ENCODE measurements around the gene PTPRN2.
"Not testable (repeated sequence)": the region's sequence is repeated elsewhere in the genome, so short reads cannot be mapped to it uniquely, and the experiment has no call there.

Gene PTPRN2

DNA sequence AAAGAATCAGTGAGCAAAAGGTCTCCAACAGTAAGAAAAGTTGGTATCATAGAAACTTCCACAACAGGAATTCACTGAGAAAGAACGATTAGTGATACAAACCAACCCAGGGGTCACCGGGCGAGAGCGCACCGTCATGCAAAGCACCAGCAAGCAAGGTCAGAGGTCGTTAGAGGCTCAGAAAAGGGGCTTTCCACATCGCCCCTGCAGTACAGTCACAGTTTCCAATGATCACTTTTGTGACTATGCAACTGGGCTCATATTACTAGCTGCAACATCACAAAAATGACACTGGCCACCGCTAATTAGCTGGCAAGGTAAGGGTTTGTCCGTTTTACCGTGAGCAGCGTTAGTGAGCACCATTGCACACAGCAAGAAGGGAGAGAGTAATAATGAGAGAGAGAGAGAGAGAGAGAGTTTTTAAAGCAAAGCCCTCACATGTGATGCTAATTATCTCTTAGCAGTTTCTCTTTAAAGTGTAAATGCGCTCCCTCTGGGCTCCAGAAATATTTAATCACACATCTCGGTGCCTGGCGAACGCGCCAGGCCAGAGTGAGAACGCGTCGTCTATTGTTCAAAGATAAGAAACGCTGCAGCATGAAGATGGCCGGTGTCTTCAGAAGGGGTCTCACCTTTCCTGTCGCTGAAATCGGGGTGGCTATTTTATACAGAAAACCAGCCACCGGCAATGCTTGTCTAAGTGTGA lies 1013.4 kb downstream of the PTPRN2 start:
- DNase-seq: no peak

DNA sequence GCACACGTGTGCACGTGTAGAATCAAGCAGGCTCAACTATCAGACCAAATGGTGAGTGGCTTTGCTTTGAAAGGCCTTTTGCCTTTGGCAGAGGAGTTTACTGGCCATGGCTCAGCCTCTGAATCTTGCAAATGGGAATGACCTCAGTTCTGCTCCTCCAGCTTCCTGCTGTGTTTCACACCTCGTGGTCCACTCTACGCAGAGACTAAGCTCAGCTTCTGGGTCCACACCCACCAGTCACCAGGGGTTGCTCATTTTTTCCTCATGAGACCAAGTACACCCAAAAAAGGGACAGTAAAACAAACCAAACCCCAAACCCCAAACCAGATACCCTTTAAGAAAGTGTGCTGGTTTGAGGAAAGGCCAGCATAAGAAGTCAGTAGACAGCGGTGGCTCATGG lies 1014.4 kb downstream of the PTPRN2 start:
- no peak for DNase-seq

DNA sequence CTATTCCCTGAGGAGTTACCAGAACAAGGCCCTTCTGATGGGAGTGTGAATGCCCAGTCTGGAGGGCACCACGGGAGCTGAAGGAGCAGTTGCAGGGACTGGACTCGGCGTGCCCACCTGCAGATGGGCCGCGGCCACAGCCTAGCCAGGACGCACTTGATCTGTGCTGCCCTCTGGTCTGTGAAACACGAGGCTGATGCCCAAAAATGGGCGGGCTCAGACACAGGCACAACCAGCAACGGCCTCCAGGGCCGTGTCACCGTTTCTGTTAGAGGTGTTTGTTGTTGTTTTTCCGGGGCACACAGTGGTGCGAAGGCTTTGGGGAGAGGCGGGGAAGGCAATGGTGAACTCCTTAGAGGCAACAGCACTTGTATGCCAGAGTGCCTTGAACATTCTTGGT lies 1015.0 kb downstream of the PTPRN2 start:
- no peak for DNase-seq

- no peak for DNase-seq
These were observed 1017.0 kb downstream of the PTPRN2 start for GRCh38 chr7:157570531-157571200.

- DNase-seq: no peak
These were observed 1017.7 kb downstream of the PTPRN2 start for GRCh38 chr7:157569967-157570366.

- DNase-seq: no peak
These were observed 1018.6 kb downstream of the PTPRN2 start for GRCh38 chr7:157568770-157569584.

- DNase-seq: no peak
These were observed 1019.4 kb downstream of the PTPRN2 start for GRCh38 chr7:157568106-157568769.

DNA sequence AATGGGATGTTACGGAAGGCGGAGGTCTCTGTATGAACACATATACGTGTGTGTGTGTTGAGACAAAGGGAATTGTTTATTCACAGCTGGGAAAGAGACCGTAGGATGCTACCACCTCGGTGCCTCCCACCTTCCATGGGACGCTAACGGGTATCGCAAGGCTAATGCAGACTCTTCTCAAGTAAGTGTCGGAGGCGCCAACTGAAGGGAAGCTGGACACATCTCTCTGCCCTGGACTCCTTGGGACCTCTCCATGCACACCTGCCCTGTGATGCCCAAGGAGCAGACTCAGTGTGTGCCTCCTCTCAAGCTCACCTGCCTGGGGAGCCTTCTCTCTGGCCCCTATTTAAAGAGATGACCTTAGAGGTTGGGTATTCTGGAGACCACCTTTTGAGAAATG lies 1020.0 kb downstream of the PTPRN2 start:
- DNase-seq: no peak

GRCh38 chr7:157566631-157567006 lies 1021.0 kb downstream of the PTPRN2 start:
- DNase-seq: no peak

GRCh38 chr7:157565981-157566630 lies 1021.5 kb downstream of the PTPRN2 start:
- no peak for DNase-seq

GRCh38 chr7:157565201-157565626 lies 1022.4 kb downstream of the PTPRN2 start:
- no peak for DNase-seq

DNA sequence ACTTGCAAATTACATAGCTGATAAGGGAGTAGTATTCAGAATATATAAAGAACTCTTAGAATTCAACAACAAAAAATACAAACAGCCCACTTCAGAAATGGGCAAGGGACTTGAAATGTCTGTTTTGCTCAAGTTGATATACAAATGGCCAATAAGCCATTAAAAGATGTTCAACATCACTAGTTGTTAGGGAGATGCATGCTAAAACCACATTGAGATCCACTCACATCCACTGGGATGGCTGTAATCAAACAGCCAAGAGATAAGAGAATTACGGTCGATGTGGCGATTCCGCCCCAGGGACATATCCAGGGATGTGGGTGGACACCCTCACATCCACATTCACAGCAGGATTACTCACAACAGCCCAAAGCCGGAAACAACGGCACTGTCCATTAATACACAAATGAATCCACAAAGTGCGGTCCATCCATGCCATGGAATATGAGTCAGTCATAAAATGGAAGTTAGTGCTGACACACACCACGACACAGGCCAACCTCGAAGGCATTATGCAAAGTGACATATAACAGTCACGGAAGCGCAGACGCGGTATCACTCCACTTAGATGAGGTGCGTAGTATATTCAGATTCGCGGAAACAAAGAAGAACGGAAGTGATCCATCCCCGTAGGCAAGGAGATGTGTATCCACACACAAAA lies 1023.0 kb downstream of the PTPRN2 start:
- no peak for DNase-seq

DNA sequence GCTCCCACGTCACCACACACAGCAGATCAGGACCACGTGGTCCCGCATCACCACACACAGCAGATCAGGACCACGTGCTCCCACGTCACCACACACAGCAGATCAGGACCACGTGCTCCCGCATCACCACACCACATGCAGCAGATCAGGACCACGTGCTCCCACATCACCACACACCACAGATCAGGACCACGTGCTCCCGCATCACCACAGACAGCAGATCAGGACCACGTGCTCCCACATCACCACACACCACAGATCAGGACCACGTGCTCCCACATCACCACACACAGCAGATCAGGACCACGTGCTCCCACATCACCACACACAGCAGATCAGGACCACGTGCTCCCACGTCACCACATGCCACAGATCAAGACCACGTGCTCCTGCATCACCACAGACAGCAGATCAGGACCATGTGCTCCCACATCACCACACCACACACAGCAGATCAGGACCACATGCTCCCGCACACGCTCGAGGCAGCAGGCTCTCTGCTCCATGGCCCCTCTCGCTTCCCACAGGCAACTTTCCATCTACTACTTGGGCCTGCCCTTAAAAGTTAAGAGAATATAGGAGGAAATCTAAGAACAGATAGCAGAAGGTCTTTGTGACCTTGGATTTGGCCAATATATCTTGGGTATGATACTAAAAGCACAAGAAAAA lies 1024.0 kb downstream of the PTPRN2 start:
- not testable (repeated sequence) for DNase-seq

GRCh38 chr7:157562522-157563398 lies 1024.9 kb downstream of the PTPRN2 start:
- not testable (repeated sequence) for DNase-seq

GRCh38 chr7:157561816-157562410 lies 1025.7 kb downstream of the PTPRN2 start:
- DNase-seq: no peak

DNA sequence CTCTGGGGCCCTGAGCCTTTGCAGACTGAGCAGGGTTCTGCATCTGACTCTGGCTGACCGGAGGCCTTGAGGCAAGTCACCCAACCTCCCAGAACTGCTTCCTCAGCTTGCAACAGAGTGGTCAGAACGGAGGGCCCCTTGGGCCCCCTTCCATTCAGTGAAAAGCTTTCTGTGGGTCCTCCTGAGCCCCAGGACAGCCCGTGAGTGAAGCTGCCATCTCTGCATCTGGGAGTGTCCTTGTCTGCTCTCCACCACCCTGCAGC lies 1026.2 kb downstream of the PTPRN2 start:
- no peak for DNase-seq

GRCh38 chr7:157560710-157561522 lies 1026.7 kb downstream of the PTPRN2 start:
- DNase-seq: no peak

GRCh38 chr7:157560258-157560654 lies 1027.4 kb downstream of the PTPRN2 start:
- no peak for DNase-seq

DNA sequence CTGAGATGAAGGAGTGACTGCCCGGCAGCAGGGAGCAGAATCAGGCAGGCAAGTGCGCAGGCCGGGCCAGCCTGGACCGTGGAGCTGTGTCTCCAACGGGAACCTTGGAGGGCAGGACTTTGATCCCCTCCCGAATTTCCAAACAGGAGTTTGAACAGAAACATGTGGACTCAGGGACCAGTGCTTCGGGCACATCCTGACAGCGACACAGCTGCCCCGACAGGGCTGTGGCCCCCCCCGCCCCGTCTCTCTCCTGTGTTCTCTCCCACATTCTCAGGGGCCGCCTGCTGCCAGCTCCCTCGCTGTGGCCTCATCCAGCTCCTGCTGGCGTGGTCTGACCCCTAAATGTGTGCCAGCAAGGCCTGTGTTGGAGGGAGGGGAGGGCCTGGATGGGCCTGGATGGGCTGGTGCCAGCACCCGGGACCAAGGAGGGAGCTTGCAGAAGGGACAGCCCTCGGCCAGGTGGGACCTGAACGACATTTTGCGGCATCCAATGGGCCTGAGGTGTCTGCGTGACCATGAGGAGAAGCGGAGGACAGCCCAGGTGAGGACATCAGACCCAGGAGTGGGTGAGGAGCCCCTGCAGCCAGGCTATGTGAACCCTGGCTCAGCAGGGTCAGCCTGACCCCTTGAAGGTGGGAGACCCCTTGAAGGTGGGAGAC lies 1027.9 kb downstream of the PTPRN2 start:
- DNase-seq: no peak

Measured in Kasumi-1 (cell line).